Type B pancreatic cell (in vitro differentiated cells): ENCODE data around the gene LPAR5. TPM values are rescaled to one million over a fixed set of nuclear protein-coding genes. Genes with fewer than 3 reads are reported as not detected.

ENCODE experiments used
- DNase-seq: peaks from one replicate; pipeline ENCODE4 v3.0.0; 2021; ENCODE audit warnings: mixed read lengths; ENCODE audit not compliant: unreplicated experiment; ENCODE audit errors: extremely low spot score
- H3K27ac Mint-ChIP-seq: 2 replicates; pipeline ENCODE4 v1.8.0; 2021; ENCODE audit warnings: mild to moderate bottlenecking, mixed read lengths
- H3K27me3 Mint-ChIP-seq: 2 replicates; pipeline ENCODE4 v1.8.0; 2021; ENCODE audit warnings: mixed read lengths
- H3K36me3 Mint-ChIP-seq: 2 replicates; pipeline ENCODE4 v1.8.0; 2021; ENCODE audit warnings: mixed read lengths
- H3K4me1 Mint-ChIP-seq: one replicate; pipeline ENCODE4 v1.8.0; 2021; ENCODE audit warnings: mixed read lengths; ENCODE audit not compliant: unreplicated experiment
- H3K4me3 Mint-ChIP-seq: 2 replicates; pipeline ENCODE4 v1.8.0; 2021; ENCODE audit warnings: mild to moderate bottlenecking, mixed read lengths
- H3K9me3 Mint-ChIP-seq: 2 replicates; pipeline ENCODE4 v1.8.0; 2021; ENCODE audit warnings: mixed read lengths
- CTCF ChIP-seq: fragments of 200-600 bp; sonication (generic); conservative IDR thresholded peaks from 2 replicates; pipeline ENCODE4 v1.5.0; 2021; ENCODE audit warnings: antibody characterized with exemption, mild to moderate bottlenecking
- total RNA-seq: library from RNA; stranded (reverse); gene quantifications from 2 replicates; pipeline ENCODE4 v1.2.1, GENCODE V29; 2021; ENCODE audit warnings: low replicate concordance

The LPAR5 gene
- total RNA-seq, 1 donor from 2014 or later, result 2.7 TPM

GRCh38 chr12:6666211-6666610 is 30.5 kb upstream of the LPAR5 start:
- H3K36me3 Mint-ChIP-seq, result peaks cover 42% of the 10 kb centered on the region
- DNase-seq, result no peak

GRCh38 chr12:6664902-6665301 is 29.1 kb upstream of the LPAR5 start:
- no peak for TF ChIP-seq CTCF
- H3K4me1 Mint-ChIP-seq, result peaks cover 8% of the 10 kb centered on the region
- no peak overlapping the region for H3K4me3 Mint-ChIP-seq
- peaks cover 37% of the 10 kb centered on the region for H3K36me3 Mint-ChIP-seq
- no peaks in the 10 kb centered on the region for H3K27me3 Mint-ChIP-seq
- DNase-seq, result no peak
- H3K9me3 Mint-ChIP-seq, result no peaks in the 10 kb centered on the region
- H3K27ac Mint-ChIP-seq, result no peak overlapping the region

More at GRCh38 chr12:6666211-6666610, 30.5 kb upstream of the LPAR5 start:
- H3K9me3 Mint-ChIP-seq, result no peaks in the 10 kb centered on the region
- no peak overlapping the region for H3K4me3 Mint-ChIP-seq
- H3K27me3 Mint-ChIP-seq, result no peaks in the 10 kb centered on the region
- H3K4me1 Mint-ChIP-seq, result peaks cover 8% of the 10 kb centered on the region
- no peak for TF ChIP-seq CTCF
- no peak overlapping the region for H3K27ac Mint-ChIP-seq

GRCh38 chr12:6662906-6663742 is 27.4 kb upstream of the LPAR5 start, which contains the start of gene ING4:
TSS of gene ING4 (minus strand) at chr12:6663119. CDS start at chr12:6663101, 18 bp downstream.
- peak within 1 kb of the TSS; percentile 98 for H3K27ac Mint-ChIP-seq
- no peaks in the 10 kb centered on the region for H3K27me3 Mint-ChIP-seq
- peak within 1 kb of the TSS; percentile 99 for H3K4me3 Mint-ChIP-seq
- H3K36me3 Mint-ChIP-seq, result peaks cover 40% of the 10 kb centered on the region
- TF ChIP-seq CTCF, result no peak
- DNase-seq, result peak; percentile 94
- no peaks in the 10 kb centered on the region for H3K9me3 Mint-ChIP-seq
- H3K4me1 Mint-ChIP-seq, result peaks cover 8% of the 10 kb centered on the region

GRCh38 chr12:6662602-6662905 is 26.8 kb upstream of the LPAR5 start:
- peaks cover 35% of the 10 kb centered on the region for H3K36me3 Mint-ChIP-seq
- peak overlapping the region; percentile 99 for H3K4me3 Mint-ChIP-seq
- peak overlapping the region; percentile 98 for H3K27ac Mint-ChIP-seq
- no peak for DNase-seq
- no peak for TF ChIP-seq CTCF
- peaks cover 8% of the 10 kb centered on the region for H3K4me1 Mint-ChIP-seq
- H3K27me3 Mint-ChIP-seq, result no peaks in the 10 kb centered on the region
- H3K9me3 Mint-ChIP-seq, result no peaks in the 10 kb centered on the region

- H3K36me3 Mint-ChIP-seq, result peaks cover 32% of the 10 kb centered on the region
- no peaks in the 10 kb centered on the region for H3K4me1 Mint-ChIP-seq
- H3K27ac Mint-ChIP-seq, result no peak overlapping the region
- H3K4me3 Mint-ChIP-seq, result no peak overlapping the region
- H3K9me3 Mint-ChIP-seq, result no peaks in the 10 kb centered on the region
- DNase-seq, result no peak
- TF ChIP-seq CTCF, result no peak
- no peaks in the 10 kb centered on the region for H3K27me3 Mint-ChIP-seq
Observed at GRCh38 chr12:6653987-6654386, 18.2 kb upstream of the LPAR5 start.
